UCSD-AML1 (cell line): ENCODE measurements around the gene TENM3.

ENCODE experiments used
- DNase-seq: peaks from one replicate; lab custom pipeline; 2025; ENCODE audit not compliant: unreplicated experiment; lab: John Stamatoyannopoulos, UW

The TENM3 gene

DNA sequence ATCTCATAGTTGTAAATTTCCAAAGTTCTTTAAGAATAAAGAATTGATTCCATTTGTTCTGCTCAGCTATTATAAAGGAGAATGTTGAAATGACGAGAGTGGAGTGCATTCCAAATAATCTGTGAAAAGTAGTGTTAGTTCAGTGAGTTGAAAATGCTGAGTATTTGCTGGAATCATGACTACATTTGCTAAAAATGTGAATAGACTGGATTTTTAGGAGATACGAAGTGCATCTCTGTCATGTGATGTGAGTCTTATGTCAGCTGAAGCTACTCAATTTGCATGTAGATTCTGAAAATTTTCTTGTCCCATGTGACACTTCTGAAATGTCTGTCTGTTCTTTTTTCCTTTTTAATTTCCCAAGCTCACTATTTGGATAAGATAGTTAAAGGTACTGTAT lies 468.0 kb downstream of the TENM3 start:
- DNase-seq, result no peak

- no peak for DNase-seq
Observed at GRCh38 chr4:182715548-182715947, 472.3 kb downstream of the TENM3 start.

DNA sequence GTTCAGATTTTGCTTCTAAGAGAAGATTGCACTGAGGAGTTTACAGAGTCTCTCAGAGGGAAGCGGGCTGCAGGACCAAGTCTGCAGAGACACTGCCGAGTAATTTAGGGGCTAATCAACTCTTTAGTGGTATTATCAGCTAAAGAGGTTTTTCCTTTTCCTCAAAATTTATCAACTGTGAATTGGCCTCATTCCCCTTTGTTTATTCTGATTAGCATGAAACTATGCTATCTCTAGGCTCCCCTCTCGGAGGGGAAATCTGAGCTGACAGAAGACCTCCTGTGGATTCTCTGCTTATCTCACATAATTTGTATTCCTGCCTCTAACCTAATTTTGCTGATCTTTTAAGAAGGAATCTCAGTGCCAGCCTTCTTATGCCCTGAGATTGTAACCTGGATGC lies 473.0 kb downstream of the TENM3 start:
- no peak for DNase-seq

- DNase-seq, result no peak
Observed at GRCh38 chr4:182717788-182718583, 474.8 kb downstream of the TENM3 start.

GRCh38 chr4:182724414-182724813 lies 481.2 kb downstream of the TENM3 start:
- DNase-seq, result no peak

DNA sequence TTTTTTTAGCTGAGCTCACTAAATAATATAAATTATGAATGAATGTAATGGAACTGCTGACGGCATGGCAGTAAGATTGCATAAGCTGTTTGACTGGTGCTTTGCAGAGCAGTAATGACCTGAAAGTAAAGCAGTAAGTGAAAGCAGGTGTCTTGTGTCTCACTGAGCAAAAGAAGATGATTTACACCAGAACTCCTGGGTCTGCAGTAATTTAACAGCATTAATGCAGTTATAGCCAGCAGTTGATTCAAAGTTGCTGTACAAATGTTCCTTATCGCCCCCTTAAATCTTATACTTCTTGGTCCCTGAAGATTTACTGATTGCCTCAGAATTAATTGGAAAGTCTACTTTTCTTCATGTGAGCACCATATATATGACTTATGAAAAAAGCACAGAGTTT lies 486.3 kb downstream of the TENM3 start:
- no peak for DNase-seq

DNA sequence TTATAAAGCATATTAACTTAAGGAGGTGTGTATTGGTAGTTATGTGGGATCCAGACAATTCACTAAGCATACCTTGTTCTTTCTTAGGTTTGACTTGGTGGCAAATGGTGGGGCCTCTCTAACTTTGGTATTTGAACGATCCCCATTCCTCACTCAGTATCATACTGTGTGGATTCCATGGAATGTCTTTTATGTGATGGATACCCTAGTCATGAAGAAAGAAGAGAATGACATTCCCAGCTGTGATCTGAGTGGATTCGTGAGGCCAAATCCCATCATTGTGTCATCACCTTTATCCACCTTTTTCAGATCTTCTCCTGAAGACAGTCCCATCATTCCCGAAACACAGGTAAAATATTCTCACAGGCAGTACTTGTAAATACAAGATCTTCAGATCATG lies 487.6 kb downstream of the TENM3 start:
- DNase-seq, result no peak

DNA sequence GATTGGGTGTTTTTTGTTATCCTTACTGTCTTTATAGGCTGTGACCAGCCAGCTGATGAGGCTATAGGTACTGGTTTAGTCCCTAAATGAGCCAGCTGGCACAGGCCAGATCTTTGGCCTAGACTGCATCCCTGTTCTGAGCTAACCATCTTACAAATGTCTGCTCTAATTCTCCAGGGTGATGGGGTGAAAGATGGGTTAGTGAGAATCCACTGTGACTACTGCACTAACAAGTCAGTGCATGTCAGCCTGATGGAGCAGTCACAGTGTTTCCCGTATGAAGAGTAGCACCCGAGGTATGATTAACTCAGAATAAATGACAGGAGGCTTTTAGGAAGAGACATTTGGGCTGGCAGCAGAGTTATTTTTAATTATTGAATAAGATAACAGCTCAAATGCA lies 493.0 kb downstream of the TENM3 start:
- no peak for DNase-seq

- DNase-seq, result no peak
Observed at GRCh38 chr4:182738283-182739047, 495.3 kb downstream of the TENM3 start.

- no peak for DNase-seq
Observed at GRCh38 chr4:182740256-182740655, 497.1 kb downstream of the TENM3 start.

DNA sequence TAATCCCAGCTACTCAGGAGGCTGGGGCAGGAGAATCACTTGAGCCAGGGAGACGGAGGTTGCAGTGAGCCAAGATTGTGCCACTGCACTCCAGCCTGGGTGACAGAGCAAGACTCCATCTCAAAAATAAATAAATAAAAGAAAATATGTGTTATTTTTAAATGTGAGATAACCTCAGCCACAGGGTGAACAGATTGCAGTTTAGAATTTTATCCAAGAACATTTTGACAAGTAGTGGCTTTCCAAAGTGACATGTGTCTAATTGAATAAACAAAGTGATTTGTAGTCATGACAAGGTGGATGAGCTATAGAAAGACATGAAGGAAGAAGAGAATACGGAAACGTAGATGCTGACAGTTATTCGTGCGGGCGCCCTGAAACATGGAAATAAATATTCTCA lies 497.9 kb downstream of the TENM3 start:
- DNase-seq, result no peak

DNA sequence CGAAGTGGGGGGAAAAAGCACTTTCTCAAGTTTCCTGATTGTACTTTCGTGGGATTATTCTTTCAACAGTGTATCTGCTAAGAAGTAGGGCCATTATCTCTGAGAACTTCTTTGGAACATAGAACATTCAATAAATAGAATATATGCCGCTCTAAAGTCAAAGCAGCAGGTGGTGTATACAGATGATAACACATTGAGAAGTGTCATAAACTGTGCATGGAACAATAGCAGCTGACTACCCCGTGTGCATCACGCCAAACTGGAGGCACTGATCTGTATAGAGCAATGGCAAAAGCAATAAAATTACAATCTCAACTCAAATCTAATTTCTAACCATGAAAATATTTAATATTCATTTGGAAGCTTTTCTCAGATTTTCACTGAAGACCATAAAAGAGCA lies 498.7 kb downstream of the TENM3 start:
- no peak for DNase-seq

- DNase-seq, result no peak
Observed at GRCh38 chr4:182743815-182744214, 500.6 kb downstream of the TENM3 start.

GRCh38 chr4:182745237-182745636 lies 502.0 kb downstream of the TENM3 start:
- DNase-seq, result no peak

- DNase-seq, result no peak
Observed at GRCh38 chr4:182746876-182747275, 503.7 kb downstream of the TENM3 start.

DNA sequence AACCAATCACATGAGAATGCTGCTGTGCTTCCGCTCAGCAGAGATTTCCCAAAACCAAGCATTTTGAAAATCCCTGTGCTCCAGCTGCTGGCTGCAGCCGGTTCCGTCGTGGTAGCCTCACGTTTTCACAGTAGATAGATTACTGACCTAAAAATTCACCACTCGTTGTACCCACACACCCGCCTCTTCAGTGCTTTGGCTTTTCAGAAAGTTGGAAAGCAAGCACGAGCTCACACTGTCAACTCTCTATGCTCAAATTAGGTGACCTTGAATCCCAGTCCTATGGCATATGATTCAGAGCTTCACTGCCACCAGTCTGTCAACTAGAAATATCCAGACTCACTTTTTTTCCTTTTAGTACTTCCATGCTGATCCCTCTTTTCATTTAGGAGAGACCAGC lies 505.1 kb downstream of the TENM3 start:
- DNase-seq, result no peak

DNA sequence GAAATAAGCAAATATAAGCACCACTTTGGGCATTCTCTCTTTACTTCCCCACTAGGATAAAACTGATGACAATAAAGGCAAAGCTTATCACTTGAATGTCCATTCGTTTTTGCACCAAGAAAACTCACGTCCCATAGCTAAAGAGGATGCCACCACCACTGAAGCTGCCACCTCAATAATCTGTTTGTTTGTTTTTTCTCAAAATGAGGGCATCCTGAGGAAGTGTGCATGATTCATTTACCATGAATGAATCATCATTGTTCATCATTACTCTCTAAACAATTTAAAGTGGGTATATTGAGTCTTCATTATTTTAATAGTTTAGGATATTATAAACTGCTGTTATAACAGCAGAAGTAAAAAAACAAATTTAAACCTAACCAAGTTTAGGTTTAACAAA lies 505.7 kb downstream of the TENM3 start:
- DNase-seq, result no peak

DNA sequence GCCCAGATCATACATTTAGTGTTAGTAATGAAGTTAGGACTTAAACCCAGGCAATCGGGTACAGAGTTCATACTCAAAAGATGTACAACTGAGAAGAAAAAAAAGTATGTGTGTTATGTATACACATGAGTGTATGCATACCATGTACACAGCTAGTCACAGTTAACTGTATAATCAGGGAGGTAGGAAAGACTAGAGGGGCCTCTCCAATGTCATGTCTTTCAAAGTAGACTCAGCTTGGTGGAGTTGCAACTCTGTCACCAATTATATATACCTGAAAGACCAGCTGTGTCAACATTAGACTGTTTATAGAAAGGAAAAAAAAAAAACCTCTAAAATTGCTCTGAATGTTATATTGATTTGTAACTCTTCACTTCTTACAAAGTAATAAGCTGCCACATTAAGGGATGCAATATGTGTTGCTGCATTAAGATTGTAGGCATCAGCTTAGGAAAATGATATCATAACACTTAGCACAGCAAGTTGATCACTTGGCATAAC lies 506.5 kb downstream of the TENM3 start:
- DNase-seq, result no peak

DNA sequence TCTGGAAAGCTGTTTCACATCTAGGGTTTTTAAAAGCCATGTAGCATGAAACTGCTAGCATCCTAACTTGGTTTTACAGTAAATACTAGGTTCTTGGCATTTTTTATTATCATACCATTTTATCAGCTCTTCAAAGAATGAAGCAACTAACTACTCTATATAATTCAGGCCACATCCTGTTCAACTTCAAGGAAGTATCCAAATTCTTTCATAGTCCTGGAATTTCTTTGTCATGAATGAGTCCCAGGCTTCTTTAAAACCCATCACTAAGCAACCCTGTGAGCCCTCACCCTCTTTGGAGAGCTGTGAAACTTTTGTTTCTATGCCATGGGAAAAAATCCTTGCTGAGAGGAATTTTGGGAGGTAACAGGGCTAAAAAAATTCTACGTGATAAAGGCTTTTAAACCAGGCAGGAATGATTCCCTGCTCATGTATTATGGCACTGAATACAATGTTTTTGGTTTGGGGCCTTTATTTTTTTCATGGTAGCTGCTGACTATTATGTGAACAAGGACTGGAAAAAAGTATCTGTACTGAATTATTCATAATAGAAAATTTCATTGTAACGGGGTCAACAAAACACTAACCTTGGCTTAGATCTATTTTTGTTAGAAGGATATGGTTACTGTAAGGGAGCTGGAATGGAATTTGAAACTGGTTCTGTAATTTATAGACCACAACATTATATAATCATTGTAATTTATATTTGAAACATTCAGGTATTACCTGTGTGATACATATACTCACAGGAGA lies 509.1 kb downstream of the TENM3 start:
- DNase-seq, result no peak

GRCh38 chr4:182754895-182755294 lies 511.7 kb downstream of the TENM3 start:
- DNase-seq, result no peak

DNA sequence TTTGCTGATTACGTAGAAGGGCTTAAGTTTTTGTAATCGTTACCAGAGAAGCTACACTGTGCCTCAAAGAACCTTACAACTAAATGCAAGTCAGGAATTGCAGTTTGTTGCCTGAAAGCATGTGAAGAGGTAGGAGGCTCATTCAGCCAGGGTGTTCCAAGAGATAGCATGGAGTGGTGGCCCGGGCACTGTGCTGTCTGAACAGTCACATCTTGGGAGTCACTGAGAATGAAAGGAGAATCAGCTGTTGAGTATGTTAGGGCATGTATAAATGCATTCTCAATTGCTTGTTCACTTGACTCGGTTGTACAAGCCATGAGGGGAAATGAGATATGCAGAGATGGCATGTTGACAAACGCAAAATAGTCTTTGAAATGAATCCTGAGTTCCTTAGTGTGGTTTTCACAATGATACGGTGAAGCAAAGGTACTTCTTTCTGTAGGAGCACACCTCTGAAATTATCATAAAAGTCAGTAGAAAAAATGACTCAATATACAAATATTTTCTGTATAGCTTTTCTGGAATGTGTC lies 513.0 kb downstream of the TENM3 start:
- no peak for DNase-seq
